Astrocyte of the cerebellum (primary cell): ENCODE data around the gene CCNQ.

Experiments
- DNase-seq: peaks from one replicate; pipeline ENCODE4 v3.0.0-alpha.2; 2011; ENCODE audit warnings: low read depth
- H3K4me3 ChIP-seq: 2 replicates; pipeline ENCODE4 v1.5.1; 2011; ENCODE audit warnings: mild to moderate bottlenecking, low read depth, low read length, moderate library complexity
- CTCF ChIP-seq: IDR thresholded peaks from 2 replicates; pipeline ENCODE4 v1.5.1; 2012; ENCODE audit warnings: low read length, low read depth, moderate library complexity, mild to moderate bottlenecking; ENCODE audit errors: missing control alignments
- in situ Hi-C: cut with HindIII; loops from 2 replicates; pipeline ENCODE4 v1.10.0; 2017; ENCODE audit warnings: low sequenced_read_pairs

Gene CCNQ

GRCh38 chrX:153592091-153592833 is 6.7 kb downstream of the CCNQ start:
- DNase-seq: no peak
- H3K4me3 ChIP-seq: no peak overlapping the region
- no peak for TF ChIP-seq CTCF
- in situ Hi-C loops: no loop called here

GRCh38 chrX:153590961-153591956 is 7.7 kb downstream of the CCNQ start:
- DNase-seq: no peak
- no peak for TF ChIP-seq CTCF
- in situ Hi-C loops: no loop called here
- H3K4me3 ChIP-seq: no peak overlapping the region

GRCh38 chrX:153588782-153589446 is 10.0 kb downstream of the CCNQ start:
- no peak overlapping the region for H3K4me3 ChIP-seq
- no peak for TF ChIP-seq CTCF
- no peak for DNase-seq
- in situ Hi-C loops: no loop called here

GRCh38 chrX:153588021-153588781 is 10.7 kb downstream of the CCNQ start:
- no peak for TF ChIP-seq CTCF
- no peak overlapping the region for H3K4me3 ChIP-seq
- in situ Hi-C loops: no loop called here
- no peak for DNase-seq

- no peak overlapping the region for H3K4me3 ChIP-seq
- in situ Hi-C loops: no loop called here
- no peak for DNase-seq
- no peak for TF ChIP-seq CTCF
Observed at GRCh38 chrX:153587342-153587741, 11.6 kb downstream of the CCNQ start.
